GM21526 (cell line): ENCODE data around the gene CYP2U1.
"Not testable (repeated sequence)": the region's sequence is repeated elsewhere in the genome, so short reads cannot be mapped to it uniquely, and the experiment has no call there.

Source experiments
- ATAC-seq: cut with Tn5 transposase; IDR thresholded peaks from one replicate; pipeline ENCODE4 v1.9.1; 2021; ENCODE audit warnings: moderate library complexity; ENCODE audit not compliant: unreplicated experiment, low FRiP score

The CYP2U1 gene

DNA sequence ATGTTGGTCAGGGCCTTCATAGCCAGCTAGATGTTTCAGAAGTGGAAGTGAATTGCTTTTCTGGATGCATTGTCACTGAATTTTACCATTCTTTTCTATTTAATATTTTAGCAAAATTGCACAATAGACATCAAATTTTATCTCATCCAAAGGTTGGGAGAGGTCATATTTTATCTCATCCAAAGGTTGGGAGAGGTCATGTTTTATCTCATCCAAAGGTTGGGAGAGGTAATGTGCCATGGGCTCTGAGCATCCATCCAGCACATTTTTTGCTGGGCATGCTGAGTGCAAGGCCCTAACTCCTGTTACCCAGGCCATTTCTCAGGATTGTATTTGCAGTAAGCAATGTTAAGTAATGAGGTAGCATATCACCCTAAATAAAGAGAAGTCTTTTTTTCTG, 14.7 kb upstream of the CYP2U1 start:
- no peak for ATAC-seq

DNA sequence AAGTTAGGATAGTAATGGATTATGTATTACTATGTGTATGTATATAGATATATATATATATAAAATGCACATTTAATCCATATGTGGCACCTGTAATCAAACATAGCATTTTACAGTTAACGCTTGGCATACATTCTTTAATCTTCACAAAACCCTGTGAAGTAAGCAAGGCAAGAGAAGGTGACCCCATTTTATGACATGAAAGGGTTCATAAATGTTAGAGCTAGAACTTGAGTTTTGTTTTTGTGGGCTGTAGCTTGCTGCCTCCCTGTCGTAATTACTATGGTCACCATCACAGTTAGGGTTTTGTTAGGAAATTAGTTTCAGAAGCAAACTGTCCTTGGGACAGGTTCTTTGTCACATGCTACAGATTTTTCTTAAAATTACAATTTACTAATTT, 13.8 kb upstream of the CYP2U1 start:
- ATAC-seq: no peak

DNA sequence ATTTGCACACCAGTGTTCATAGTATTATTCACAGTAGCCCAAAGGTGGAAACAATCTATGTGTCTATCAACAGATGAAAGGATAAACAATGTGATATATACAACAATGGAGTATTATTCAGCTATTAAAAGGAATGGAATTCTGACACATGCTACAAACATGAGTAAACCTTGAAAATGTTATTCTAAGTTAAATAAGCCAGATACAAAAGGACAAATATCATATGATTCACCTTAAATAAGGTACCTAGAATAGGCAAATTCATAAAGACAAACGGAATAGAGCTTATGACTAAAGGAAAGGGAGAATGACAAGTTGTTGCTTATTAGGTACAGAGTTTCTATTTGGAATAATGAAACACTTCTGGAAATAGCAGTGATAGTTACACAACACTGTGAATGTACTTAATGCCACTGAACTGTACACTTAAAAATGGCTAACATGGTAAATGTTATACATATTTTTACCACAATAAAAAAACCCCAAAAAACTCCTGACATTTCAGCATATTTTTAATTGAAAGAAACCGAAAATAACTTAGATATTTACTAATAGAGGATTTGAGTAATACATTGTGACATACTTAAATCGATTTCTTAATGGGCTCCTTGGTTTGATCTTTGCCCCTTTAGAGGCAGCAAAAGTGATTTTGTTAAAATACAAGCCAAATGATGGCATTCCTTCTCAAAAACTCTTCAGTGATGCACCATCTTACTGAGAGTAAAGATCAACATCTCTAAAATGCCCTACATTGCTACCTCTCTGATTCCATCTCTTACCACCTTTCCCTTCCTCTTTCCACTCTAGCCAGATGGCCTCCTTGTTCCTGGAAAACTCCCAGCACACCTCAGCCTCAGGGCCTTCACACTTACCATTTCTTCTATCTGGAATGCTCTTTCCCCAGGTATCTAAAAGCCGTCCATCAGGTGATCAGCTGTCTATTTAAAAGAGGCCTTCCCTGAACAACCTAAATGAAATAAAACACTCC, 8.6 kb upstream of the CYP2U1 start:
- no peak for ATAC-seq

DNA sequence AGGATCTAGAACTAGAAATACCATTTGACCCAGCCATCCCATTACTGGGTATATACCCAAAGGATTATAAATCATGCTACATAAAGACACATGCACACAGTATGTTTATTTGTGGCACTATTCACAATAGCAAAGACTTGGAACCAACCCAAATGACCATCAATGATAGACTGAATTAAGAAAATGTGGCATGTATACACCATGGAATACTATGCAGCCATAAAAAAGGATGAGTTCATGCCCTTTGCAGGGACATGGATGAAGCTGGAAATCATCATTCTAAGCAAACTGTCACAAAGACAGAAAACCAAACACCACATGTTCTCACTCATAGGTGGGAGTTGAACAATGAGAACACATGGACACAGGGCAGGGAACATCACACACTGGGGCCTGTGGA, 5.6 kb upstream of the CYP2U1 start:
- ATAC-seq: not testable (repeated sequence)

DNA sequence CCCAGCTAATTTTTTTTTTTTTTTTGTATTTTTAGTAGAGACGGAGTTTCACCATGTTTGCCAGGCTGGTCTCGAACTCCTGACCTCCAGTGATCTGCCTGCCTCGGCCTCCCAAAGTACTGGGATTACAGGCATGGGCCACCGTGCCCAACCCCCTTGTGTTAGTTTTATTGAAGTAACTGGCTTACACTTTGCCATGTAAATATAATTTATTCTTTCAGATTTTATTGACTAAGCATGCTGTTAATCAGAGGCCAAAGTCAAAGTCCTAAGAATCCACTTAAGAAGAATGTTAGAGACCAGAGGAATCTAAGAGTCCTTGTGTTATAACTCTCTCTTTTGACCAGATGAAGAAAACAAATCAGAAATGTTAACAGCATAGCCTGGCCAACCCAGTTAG, 4.5 kb upstream of the CYP2U1 start:
- ATAC-seq: not testable (repeated sequence)

DNA sequence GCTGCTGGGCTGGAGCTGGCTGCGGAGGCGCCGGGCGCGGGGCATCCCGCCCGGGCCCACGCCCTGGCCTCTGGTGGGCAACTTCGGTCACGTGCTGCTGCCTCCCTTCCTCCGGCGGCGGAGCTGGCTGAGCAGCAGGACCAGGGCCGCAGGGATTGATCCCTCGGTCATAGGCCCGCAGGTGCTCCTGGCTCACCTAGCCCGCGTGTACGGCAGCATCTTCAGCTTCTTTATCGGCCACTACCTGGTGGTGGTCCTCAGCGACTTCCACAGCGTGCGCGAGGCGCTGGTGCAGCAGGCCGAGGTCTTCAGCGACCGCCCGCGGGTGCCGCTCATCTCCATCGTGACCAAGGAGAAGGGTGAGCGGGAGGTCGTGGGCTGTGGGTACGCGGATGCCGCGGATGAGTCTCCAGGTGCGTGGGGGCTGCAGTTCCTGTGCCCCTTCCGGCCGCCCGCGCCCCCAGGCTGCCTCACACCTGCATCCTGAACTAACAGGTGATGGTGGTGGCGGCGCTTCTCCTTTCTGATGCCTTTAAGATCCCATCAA, 499 bp downstream of the CYP2U1 start:
- no peak for ATAC-seq

DNA sequence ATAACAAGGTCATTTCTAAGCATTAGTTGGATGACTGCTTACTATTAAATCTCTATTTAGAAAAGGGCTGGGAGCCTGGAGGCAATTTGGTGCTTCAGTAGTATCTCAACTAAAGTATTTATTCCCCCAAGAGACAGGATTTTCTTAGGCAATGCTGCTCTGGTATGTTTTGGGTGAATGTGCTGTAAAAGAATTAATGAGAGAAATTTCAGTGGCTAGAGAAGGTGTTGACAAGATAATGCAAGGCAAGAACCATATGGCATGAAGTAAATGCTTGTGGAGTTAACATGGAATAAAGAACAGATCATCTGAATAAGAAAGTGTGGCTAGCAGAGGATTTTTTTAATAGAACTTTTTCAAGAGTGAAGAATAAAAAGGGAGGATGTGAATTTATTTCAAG, 3.9 kb downstream of the CYP2U1 start:
- no peak for ATAC-seq

DNA sequence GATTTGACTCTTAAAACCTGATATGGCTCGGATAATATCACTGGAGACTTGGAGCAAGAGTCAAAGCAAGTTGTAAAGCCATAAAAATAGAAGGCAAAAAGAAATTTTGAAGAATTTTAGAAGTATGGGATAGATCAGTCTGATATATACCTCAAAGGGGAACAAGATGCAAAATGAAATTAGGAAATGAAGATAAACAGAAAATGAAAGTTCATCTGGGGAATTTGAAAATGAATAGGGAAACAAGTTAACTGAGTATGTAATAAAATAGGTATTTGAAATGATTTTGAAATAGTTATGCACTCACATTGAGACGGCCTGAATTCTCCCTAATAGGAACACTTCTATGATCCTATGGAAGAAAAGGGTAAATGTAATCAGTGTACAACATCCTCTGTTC, 5.7 kb downstream of the CYP2U1 start:
- ATAC-seq: no peak

DNA sequence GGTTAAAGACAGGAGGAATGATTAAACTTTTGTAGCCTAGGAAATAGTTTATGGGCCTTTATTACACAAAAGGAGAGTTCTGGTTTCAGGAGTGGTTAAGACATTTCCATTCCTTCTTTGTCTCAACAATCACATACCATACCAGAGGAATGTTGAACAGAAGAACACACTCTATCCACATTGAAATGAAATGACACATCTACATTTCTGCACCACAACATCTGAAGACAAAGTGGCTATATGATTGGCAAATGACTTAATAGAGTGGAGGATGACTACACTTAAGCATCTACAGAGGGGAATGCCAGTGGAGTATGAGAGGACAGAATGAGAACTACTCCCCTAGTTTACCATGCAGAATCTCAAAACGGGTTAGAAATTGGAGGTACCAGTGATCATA, 8.0 kb downstream of the CYP2U1 start:
- ATAC-seq: no peak

DNA sequence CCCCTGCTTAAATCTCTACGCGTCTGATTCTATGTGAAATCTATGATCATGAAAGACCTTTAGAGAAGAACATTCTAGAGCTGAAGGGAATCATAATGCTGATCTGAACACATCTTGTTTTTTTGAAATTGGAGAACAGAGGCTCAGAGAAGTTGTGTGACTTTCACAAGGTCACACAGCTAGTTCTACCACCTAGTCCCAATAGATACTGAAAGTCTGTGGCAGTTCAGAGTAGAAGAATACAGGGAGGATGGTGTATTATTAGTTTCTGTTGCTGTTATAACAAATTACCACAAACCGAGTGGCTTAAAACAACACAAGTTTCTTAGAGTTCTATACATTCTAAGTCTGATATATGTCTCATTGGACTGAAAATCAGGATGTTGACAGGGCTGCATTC, 14.5 kb downstream of the CYP2U1 start:
- no peak for ATAC-seq

DNA sequence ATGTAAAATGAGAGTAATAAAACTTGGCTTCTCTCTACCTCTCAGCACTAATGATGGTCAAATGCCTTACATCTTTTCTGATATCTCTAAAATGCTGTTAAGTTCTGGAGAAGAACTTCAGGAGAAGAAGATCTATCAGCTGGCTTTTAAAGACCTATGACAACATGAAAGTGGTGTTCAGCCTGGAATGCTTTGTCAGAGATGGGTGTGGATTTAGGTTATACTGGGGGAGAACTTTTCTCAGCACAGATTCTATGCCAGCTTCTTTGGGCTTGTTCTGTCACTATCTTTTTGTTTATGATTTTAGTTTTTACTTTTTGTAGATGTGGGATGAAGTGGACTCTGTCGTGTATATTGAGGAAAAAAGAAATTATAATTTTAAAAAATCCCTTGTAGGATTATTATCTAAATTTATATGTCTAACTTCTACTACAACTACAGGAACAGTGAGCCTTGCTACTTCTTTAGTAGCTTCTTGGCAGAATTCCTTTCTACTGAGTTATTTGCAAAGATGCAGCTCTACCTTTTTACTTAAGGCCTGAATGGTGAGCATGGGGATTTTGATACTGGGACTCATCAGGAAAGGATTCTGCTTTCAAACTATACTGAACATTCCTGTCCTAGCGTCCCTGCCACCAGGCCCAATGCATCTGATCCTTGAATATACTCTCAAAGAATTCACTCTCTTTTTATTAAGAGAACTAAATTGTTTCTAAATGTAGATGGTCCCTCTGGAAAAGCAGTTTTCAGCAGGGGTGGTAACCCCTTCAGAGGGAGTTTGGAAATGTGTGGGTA, 19.6 kb downstream of the CYP2U1 start:
- no peak for ATAC-seq

DNA sequence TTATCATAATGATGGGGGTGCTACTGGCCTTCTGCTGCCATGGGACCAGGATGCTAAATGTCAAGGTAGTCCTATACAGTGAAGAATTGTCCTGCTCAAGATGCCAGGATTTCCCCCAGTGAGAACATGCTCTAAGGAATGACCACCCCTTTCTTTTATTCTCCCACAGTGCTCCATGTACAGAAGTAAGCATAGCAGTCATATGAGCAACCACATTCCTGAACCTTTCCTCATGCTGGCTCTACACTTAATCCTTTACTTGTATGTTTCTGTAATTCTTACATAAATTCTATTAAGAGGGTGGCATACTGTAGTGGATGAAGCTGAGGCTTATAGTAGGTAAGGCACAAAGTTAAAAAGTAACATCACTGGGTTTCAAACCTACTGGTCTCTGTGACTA, 20.2 kb downstream of the CYP2U1 start:
- ATAC-seq: no peak

DNA sequence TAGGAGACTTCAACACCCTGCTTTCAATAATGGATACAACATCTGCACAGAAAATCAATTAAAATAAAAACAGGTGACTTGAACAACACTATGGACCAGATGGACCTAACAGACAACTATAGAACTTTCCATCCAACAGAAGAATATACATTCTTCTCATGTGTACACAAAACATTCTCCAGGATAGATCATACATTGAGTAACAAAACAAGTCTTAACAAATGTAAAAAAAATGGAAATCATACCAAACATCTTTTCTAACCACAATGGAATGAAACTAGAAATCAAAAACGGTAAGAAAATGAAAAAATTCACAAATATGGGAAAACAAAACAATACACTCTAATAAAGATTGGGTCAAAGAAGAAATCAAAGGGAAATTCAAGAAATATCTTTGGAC, 24.7 kb downstream of the CYP2U1 start:
- ATAC-seq: no peak

DNA sequence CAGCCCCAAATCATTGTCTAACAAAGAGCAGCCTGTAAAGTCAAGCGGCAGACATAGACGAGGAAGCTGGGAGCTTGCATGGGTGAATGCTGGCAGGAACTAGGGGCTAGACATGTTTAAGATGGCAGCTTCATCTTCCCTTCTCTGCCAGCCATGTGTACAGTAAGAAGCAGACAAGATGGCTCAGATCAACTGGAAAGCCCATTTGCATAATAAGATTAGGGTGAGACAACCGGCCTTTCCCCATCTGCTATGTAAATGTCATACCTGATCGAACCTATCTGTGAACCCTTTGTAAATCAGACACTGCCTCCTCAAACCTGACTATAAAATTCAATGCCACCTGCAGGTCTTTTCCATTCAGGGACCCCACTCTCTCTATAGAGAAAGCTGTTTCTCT, 35.6 kb downstream of the CYP2U1 start:
- ATAC-seq: no peak

DNA sequence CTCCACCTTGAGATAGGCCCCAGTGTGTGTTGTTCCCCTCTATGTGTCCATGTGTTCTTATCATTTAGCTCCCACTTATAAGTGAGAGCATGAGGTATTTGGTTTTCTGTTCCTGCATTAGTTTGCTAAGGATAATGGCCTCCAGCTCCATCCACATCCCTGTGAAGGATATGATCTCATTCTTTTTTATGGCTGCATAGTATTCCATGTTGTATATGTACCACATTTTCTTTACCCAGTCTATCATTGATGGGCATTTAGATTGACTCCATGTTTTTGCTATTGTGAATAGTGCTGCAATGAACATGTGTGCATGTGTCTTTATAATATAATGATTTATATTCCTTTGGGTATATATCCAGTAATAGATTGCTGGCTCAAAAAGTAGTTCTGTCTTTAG, 36.2 kb downstream of the CYP2U1 start:
- not testable (repeated sequence) for ATAC-seq

DNA sequence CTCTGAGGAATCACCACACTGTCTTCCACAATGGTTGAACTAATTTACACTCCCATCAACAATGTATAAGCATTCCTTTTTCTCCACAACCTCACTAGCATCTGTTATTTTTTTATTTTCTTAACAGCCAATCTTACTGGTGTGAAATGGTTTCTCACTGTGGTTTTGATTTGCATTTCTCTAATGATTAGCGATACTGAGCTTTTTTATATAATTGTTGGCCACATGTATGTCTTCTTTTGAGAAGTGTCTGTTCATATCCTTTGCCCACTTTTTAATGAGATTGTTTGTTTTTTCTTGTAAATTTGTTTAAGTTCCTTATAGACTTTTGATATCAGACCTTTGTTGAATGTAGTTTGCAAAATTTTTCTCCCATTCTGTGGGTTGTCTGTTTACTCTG, 36.6 kb downstream of the CYP2U1 start:
- not testable (repeated sequence) for ATAC-seq

DNA sequence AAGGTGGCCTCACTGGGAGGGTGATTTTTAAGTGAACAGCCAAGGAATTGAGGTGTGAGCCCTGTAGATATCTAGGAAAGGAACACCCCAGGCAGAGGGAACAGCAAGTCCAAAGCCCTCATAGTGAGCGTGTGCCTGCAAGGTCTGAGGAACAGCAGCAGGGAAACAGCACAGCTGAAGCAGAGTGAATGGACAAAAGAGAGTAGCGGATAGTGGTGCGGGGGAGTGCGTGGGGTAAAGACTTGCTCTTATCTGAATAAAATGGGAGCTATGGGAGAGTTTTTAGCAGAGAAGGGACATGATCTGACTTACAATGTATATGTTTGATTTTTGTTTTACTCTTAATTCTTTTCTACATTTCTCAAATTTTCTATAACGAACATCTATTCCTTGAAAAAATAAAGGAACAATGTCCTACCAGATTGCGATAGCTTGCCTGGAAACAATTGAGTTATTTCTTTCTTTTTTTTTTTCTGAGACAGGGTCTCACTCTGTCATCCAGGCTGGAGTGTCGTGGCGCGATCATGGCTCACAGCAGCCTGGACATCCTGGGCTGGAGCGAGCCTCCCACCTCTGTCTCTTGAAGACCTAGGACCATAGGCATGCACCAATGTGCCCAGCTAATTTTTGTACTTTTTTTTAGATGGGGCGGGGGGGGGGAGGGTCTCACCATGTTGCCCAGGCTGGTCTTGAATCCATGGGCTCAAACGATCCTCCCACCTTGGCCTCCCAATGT, 38.9 kb downstream of the CYP2U1 start:
- ATAC-seq: no peak

DNA sequence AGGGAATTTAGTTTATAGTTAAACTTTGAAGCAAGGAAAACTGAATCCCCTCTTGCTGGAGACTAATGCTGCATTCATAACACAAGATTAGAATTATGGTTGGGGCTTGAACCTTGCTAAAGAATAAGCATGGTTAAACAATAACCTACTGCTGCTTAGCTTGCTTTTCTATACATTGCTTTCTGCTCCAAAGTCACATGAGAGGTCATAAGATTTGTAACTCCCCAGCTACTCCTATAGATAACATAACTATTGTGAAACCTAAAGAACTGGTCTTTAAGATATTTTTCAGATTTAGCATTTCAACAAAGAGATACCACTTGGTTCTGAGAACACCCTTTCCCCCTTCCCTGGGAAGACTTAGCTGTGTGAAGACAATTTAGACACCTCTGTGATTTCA, 41.3 kb downstream of the CYP2U1 start:
- no peak for ATAC-seq

DNA sequence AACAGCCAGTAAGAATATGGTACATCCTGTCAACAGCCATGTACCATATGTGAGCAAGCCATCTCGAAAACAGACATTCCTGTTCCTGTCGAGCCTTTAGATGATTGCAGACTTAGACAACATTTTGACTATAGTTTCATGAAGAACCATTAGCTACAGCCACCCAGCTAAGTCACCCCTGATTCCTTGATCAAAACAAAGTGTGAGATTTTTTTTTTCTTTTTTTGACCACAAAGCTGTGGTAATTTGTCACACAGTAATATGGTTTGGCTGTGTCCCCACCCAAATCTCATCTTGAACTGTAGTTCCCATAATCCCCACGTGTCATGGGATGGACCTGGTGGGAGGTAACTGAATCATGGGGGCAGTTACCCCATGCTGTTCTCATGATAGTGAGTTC, 43.2 kb downstream of the CYP2U1 start:
- ATAC-seq: no peak

DNA sequence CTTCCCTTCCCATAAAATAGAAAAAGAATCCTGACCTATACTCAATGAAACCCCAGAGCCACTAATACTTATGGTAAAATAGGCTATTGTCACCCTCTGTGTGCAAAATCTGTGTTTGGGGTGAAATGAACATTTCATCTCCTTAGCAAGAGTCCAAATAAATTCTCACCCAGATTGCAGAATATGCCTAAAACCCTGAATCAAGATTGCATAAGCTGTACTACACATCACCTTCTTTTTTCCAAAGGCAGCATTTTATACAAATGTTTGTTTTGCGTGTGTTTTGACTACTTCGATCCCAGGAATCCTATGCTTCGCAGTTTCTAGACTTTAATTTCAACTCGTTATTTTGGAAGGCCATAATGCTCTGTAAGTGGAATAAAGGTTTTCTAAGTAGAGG, 46.1 kb downstream of the CYP2U1 start:
- ATAC-seq: no peak
